Activated CD4-positive, alpha-beta T cell treated with anti-CD3 and anti-CD28 coated beads, Interleukin-2, amount 50 U/mL, for 4 hours (primary cell): ENCODE measurements around the gene PDCD1.
"Not testable (repeated sequence)": the region's sequence is repeated elsewhere in the genome, so short reads cannot be mapped to it uniquely, and the experiment has no call there.

Source experiments
- DNase-seq, 2 experiments: peaks; one replicate each; pipeline ENCODE4 v3.0.0-alpha.2; 2020

Gene PDCD1

GRCh38 chr2:241858206-241859016, at the start of gene PDCD1:
Gene PDCD1 (minus strand): TSS chr2:241858894. CDS start chr2:241858838, 56 bp downstream.
- peak; percentile 75 to 82 for DNase-seq

GRCh38 chr2:241907831-241908230, 49.1 kb upstream of the PDCD1 start:
- DNase-seq, result not testable (repeated sequence)

DNA sequence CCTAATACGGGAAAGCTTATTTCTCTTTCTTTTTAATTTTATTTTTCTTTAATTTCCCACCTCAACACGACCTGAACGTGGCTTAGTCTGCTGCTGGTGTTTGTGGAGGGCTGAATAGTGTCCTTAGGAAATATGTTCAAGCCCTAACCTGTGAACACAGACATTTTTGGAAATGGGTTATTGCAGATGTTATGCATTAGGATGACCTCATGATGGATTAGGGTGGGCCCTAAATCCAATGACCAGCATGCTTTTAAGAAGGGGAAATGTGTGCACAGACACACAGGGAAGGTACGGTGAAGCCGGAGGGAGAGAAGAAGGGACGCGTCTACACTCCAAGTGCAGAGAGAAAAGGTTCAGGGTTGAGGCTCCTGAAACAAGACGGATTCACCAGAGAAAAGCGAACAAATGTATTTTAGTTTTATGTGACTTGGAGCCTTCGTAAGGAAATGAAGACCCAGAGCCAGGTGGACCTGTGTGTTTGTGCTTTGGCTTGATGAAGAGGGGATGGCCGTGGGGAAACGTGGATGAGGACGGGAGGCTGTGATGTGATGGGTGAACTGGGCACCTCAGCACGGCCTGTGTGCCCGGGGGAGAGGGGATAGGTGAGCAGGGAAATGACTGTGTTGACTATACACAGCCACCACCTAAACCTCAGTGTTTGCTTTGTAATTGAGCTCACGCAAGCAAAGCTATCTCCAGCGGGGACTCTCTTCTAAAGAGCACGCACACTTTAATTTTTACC, 48.3 kb upstream of the PDCD1 start:
- no peak for DNase-seq

DNA sequence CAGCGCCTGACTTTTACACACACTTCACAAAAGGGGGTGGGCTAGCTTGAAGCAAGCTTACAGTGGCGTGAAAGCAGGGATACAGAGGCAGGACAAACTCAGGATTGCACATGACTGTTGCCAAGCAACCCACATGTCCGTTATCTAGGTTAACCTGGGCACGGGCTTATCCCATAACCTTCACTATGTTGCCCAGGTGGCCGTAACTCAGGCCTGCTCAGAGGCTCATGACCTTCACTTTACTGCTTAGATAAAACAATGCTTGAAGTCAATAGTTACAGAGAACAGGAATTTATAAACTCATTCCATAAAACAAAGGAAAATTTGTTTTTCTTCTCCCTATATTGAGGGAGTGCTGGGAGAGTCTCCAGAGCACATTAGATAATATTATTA, 47.7 kb upstream of the PDCD1 start:
- DNase-seq, result not testable (repeated sequence)

- no peak for DNase-seq
Observed at GRCh38 chr2:241905716-241906377, 47.2 kb upstream of the PDCD1 start.

DNA sequence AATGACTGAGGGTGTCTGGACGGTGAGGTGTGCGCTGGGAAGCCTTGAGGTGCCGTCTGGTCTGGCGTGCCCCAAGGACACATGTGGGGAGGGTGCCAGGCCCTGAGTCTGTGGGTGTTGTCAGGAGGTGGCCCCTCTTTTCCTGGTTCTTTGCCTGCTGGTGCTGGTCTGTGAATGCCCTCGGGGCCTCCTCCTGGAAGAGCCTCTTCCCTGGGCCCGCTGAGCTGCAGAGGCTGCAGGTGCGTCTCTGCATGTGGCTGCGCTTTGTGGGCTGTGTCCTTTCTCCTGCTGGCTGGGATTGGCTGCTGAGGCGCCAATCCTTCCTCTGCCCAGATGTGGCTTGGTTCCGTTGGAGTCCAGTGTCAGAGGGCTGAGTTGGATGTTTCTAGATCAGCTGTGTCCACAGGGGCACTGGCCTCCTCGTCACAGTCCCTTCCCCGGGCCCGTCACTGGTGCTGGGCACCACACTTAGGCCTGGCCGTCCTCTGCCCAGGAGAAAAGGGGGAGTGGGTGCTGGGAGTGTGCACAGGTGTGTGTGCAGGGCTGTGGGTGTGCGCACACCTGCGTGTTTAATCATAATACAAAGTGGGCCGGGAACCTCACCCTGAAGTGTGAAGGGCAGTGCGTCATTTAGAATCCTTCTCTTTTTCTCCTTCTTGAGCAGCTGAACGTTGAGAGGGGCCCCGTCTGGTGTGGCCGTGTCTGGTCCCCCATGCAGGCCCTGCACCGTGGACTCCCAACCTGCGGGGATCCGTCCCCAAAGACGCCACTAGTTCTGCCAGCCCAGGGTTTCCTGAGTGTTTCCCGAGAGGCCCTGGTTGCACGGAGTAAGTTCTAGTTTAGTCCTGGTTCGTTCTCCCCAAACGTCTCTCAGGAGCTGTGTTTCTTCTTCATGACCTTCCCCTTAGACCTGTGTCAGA, 46.4 kb upstream of the PDCD1 start:
- no peak for DNase-seq

DNA sequence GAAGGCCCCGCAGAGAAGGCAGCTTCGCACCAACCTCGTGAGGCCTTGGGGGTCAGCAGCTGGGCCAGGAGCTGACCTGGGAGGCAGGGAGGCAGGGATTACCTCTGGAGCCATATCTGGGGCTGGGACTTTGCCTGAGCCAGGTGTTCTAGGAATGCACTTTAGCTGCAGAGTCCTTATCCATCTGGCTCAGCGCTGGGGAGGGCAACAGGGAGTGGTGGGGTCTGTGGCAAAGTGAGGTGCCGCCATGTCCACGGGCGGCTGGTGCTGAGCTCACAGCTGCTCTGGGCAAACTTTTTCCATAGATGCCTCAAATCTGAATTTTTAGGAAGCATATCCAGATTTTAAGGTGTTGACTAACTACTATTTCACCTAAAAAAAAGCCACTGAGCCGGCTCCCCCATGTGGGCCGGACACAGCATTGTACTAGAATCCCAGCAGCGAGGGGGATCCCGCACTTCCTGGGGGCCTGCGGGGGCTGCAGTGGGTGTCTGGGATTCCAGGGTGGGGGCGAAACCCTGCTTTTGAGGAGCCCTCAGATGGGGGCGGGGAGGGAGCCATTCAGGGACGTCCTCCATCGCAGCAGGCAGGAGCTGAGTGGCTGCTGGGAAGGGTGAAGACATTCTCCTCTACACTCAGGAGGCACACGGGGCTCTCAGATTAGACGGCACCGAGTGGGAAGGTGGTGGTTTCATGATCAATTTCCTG, 45.5 kb upstream of the PDCD1 start:
- no peak for DNase-seq

- no peak for DNase-seq
Observed at GRCh38 chr2:241903121-241904010, 44.7 kb upstream of the PDCD1 start.

- no peak for DNase-seq
Observed at GRCh38 chr2:241902357-241902991, 43.8 kb upstream of the PDCD1 start.

- DNase-seq, result no peak
Observed at GRCh38 chr2:241901500-241902351, 43.0 kb upstream of the PDCD1 start.

- DNase-seq, result no peak
Observed at GRCh38 chr2:241901018-241901380, 42.3 kb upstream of the PDCD1 start.

GRCh38 chr2:241900251-241901017, 41.7 kb upstream of the PDCD1 start:
- no peak for DNase-seq

DNA sequence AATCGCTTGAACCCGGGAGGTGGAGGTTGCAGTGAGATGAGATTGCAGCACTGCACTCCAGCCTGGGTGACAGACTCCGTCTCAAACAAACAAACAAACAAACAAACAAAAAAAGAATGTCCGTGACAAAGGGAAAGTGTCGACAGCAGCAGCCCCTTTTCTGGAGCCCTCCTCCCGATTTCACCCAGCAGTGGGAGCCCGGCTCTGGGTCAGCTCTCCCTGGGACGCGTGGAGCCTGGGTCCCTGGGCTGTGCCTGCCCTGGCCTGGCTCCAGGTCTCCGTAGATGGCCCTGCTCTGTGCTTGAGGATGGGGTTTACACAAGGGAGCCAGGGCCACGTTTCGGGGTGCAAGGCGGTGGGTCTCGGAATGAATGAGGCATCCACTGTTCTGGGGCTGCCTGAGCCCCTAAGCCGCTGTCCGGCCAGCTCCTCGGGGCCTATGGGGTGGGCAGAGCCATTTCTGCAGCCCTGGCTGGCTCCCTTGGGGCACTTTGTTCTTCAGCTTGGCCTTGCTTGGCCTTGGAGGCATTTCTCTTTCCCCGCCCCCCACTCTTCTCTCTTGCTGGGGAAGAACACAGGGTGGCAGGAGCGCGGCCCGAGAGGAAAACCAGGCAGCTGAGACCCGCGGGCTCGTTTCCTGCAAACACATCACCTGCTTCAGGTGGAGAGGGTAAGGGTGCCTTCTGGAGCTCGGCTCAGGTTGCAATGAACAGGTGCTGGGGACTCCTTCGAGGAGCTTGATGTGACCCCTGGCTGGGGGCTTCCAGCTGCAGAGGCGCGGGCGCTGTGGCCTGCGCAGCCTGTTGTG, 40.0 kb upstream of the PDCD1 start:
- DNase-seq, result no peak

- no peak for DNase-seq
Observed at GRCh38 chr2:241897231-241897916, 38.7 kb upstream of the PDCD1 start.

- DNase-seq, result no peak
Observed at GRCh38 chr2:241896746-241897201, 38.1 kb upstream of the PDCD1 start.

DNA sequence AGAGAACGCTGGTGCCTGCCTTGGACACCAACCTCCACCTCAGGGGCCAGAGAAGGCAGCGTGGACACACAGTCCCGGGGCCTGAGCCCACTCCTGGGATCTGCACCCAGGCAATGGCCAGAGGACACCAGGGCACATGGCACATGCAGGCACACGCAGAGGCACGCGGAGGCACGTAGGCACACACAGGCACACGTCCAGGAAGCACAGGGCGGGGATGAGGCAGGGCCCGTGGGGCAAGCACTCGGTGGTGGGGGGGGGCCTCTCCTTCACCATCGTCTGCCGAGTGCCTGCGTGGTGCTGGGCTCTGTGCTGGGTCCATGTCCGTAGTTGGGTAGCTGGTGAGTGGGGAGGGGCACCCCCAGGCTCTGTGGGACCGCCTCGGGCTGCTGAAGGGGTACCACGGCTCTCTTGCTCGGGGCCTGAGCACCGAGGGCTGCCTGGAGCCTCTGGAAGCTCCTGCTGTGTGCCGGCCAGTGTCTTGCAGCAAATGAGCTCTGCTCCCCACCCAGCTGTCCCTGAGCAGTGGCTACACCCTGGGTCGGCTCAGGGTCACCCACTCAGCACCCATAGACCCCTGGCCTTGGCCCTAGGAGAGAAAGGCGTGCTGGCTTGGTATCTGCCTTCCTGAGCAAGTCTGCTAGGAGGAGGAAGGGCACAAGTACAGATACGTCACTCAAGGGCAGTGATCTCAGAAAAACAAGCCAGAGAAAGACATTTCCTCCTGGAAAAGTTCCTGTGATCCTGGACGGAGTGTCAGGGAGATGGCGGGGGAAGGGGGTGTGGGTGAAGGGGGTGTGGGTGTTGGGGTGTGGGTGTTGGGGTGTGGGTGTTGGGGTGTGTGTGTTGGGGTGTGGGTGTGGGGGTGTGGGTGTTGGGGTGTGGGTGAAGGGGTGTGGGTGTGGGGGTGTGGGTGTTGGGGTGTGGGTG, 37.3 kb upstream of the PDCD1 start:
- peak; percentile 18 to 35 for DNase-seq
